ENCODE results near the gene CETN1.

Gene CETN1

GRCh38 chr18:580154-580553 is at the start of gene CETN1:
Gene CETN1, plus strand, starts transcription at chr18:580380. Its CDS starts 29 bp downstream, at chr18:580409.
- TF ChIP-seq EZH2phosphoT487 (IDR thresholded peaks at IDR 0.05; ENCODE audit: low read depth) = no peak
- TF ChIP-seq CTCF (IDR thresholded peaks at IDR 0.05; ENCODE audit: low read depth, low read length) = no peak
- Histone ChIP-seq H3K4me2 (ENCODE audit: low read length) (no peak within 1 kb of the TSS), H3K79me2 (ENCODE audit: low read length) (no peaks in the 10 kb centered on the region), H3K9ac (ENCODE audit: low read length) (no peak within 1 kb of the TSS), H3K9me3 (ENCODE audit: insufficient read depth, low read length) (no peaks in the 10 kb centered on the region), H3K27me3 (ENCODE audit: low read depth, low read length) (peaks cover 4% of the 10 kb centered on the region), H3K4me3 (ENCODE audit: low read length) (no peak within 1 kb of the TSS), H3K36me3 (replicated peaks; ENCODE audit: low read depth, low read length) (no peaks in the 10 kb centered on the region), H3K27ac (ENCODE audit: low read length) (no peak within 1 kb of the TSS), H2AFZ (ENCODE audit: low read depth, low read length) (no peak within 1 kb of the TSS), H3K4me1 (ENCODE audit: low read length) (no peaks in the 10 kb centered on the region), H4K20me1 (ENCODE audit: insufficient read depth, low read length) (no peaks in the 10 kb centered on the region)

- TF ChIP-seq EZH2phosphoT487 (IDR thresholded peaks at IDR 0.05; ENCODE audit: low read depth) = no peak
- no peak for TF ChIP-seq CTCF (IDR thresholded peaks at IDR 0.05; ENCODE audit: low read depth, low read length)
Observed at GRCh38 chr18:532018-532417, 48.2 kb upstream of the CETN1 start.

GRCh38 chr18:532632-533031 is 47.5 kb upstream of the CETN1 start:
- H3K9ac ChIP-seq (ENCODE audit: low read length) = no peak overlapping the region
- no peaks in the 10 kb centered on the region for H3K36me3 ChIP-seq (replicated peaks; ENCODE audit: low read depth, low read length)
- no peak overlapping the region for H3K4me3 ChIP-seq (ENCODE audit: low read length)
- H2AFZ ChIP-seq (ENCODE audit: low read depth, low read length) = no peak overlapping the region
- peaks cover 7% of the 10 kb centered on the region for H3K4me1 ChIP-seq (ENCODE audit: low read length)
- no peaks in the 10 kb centered on the region for H4K20me1 ChIP-seq (ENCODE audit: insufficient read depth, low read length)
- H3K9me3 ChIP-seq (ENCODE audit: insufficient read depth, low read length) = no peaks in the 10 kb centered on the region
- no peak overlapping the region for H3K4me2 ChIP-seq (ENCODE audit: low read length)
- H3K79me2 ChIP-seq (ENCODE audit: low read length) = no peaks in the 10 kb centered on the region
- H3K27me3 ChIP-seq (ENCODE audit: low read depth, low read length) = no peaks in the 10 kb centered on the region
- H3K27ac ChIP-seq (ENCODE audit: low read length) = no peak overlapping the region
- TF ChIP-seq CTCF (IDR thresholded peaks at IDR 0.05; ENCODE audit: low read depth, low read length) (no peak), EZH2phosphoT487 (IDR thresholded peaks at IDR 0.05; ENCODE audit: low read depth) (no peak)

More at GRCh38 chr18:532018-532417, 48.2 kb upstream of the CETN1 start:
- peaks cover 13% of the 10 kb centered on the region for H3K4me1 ChIP-seq (ENCODE audit: low read length)
- H3K9me3 ChIP-seq (ENCODE audit: insufficient read depth, low read length) = no peaks in the 10 kb centered on the region
- no peak overlapping the region for H3K4me2 ChIP-seq (ENCODE audit: low read length)
- no peaks in the 10 kb centered on the region for H3K27me3 ChIP-seq (ENCODE audit: low read depth, low read length)
- H3K4me3 ChIP-seq (ENCODE audit: low read length) = no peak overlapping the region
- no peak overlapping the region for H3K27ac ChIP-seq (ENCODE audit: low read length)
- H4K20me1 ChIP-seq (ENCODE audit: insufficient read depth, low read length) = no peaks in the 10 kb centered on the region
- H3K79me2 ChIP-seq (ENCODE audit: low read length) = no peaks in the 10 kb centered on the region
- no peak overlapping the region for H2AFZ ChIP-seq (ENCODE audit: low read depth, low read length)
- no peak overlapping the region for H3K9ac ChIP-seq (ENCODE audit: low read length)
- no peaks in the 10 kb centered on the region for H3K36me3 ChIP-seq (replicated peaks; ENCODE audit: low read depth, low read length)

GRCh38 chr18:533995-534601 is 46.1 kb upstream of the CETN1 start:
- Histone ChIP-seq H4K20me1 (ENCODE audit: insufficient read depth, low read length) (no peaks in the 10 kb centered on the region), H2AFZ (ENCODE audit: low read depth, low read length) (no peak overlapping the region), H3K9ac (ENCODE audit: low read length) (no peak overlapping the region), H3K9me3 (ENCODE audit: insufficient read depth, low read length) (no peaks in the 10 kb centered on the region), H3K4me2 (ENCODE audit: low read length) (no peak overlapping the region), H3K4me3 (ENCODE audit: low read length) (no peak overlapping the region), H3K27ac (ENCODE audit: low read length) (no peak overlapping the region), H3K79me2 (ENCODE audit: low read length) (no peaks in the 10 kb centered on the region), H3K27me3 (ENCODE audit: low read depth, low read length) (no peaks in the 10 kb centered on the region), H3K4me1 (ENCODE audit: low read length) (no peaks in the 10 kb centered on the region), H3K36me3 (replicated peaks; ENCODE audit: low read depth, low read length) (no peaks in the 10 kb centered on the region)
- TF ChIP-seq CTCF (IDR thresholded peaks at IDR 0.05; ENCODE audit: low read depth, low read length) (no peak), EZH2phosphoT487 (IDR thresholded peaks at IDR 0.05; ENCODE audit: low read depth) (no peak)
